M059J (cell line): ENCODE results near the gene CCDC13. TPM values are rescaled to one million over a fixed set of nuclear protein-coding genes. Genes with fewer than 3 reads are reported as not detected.

Experiments used
- DNase-seq: peaks from one replicate; pipeline ENCODE4 v3.0.0-alpha.2; 2012; ENCODE audit warnings: low read depth
- total RNA-seq: library from RNA; depleted of rRNA; stranded (reverse); fragments of >200 nt; shearing (Covaris generic); gene quantifications from 2 replicates; pipeline ENCODE4 v1.2.3, GENCODE V29; 2014

CCDC13 gene
- total RNA-seq, 1 experiment from 2014 or later = 0.62 TPM

DNA sequence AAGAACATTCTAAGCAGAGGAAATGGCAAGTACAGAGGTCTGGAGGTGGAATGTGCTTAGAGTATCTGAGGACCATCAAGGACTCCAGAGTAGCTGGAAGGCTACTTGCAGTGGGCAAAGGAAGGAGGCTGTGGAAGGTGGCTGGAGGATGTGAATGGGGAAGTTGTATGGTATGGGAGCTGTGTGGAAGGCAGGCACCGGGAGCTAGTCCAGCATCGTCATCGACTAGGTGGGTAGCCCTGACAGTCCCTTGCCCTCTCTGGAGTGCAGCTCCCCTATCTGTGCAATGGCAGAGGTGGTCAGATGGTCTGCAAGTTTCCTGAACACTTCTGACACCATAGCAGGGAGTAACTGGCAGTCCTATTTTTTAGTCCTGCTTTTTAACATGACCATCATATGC lies 19.3 kb downstream of the CCDC13 start:
- no peak for DNase-seq

DNA sequence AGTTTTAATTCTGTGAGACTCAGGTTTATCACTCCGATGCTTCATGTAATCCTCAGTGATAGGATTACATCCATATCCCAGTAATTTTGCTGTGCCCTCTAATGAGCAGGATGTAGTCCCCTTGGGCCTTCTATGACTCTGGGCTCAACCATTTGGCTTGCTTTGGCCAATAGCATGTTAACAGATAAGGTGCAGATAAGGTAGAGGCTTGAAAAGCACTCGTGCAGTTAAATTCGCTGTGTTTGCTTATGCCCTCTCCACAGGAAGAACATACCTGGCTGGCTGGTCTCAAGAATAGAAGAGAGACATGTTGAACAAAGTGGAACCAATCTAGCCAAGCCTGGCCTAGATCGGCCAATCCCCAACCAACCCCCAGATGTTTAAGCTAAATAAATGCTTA lies 20.1 kb downstream of the CCDC13 start:
- no peak for DNase-seq

DNA sequence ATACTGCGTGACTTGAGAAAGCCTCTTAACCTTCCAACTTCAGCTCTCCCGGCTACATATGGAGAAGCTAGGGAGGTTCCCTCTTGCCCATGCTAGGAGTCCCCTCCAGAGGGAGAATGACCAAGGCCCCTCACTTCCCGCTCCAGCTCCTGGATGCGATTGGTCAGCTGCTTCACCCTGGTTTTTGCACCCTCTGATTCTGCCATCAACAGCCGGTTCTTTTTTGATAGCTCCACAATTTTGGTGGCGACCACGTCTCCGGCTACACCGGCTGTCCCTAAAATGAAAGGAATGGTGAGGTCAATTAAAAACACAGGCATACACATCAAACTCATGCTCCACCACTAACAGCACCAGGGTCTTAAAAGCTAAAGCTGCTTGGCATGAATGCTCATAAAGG lies 20.6 kb downstream of the CCDC13 start:
- no peak for DNase-seq

DNA sequence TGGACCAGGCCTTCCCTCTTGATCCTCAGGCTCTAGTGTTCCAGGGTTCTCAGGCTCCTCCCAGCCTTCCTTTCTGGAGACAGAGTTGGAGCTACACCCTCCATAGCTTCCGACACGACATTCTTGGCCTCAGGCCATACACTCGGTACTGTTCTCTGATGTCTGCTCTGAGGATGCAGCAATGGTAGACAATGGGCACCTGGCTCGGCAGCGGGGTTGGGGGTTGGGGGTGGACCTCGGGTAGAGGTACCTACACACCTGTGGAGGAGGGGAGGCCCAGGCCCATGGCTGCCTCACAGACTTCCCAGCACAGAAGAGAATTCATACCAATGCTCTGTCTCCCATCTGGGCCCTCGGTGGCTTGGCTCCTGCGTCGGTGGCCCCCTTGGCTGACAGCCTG lies 21.4 kb downstream of the CCDC13 start:
- no peak for DNase-seq

DNA sequence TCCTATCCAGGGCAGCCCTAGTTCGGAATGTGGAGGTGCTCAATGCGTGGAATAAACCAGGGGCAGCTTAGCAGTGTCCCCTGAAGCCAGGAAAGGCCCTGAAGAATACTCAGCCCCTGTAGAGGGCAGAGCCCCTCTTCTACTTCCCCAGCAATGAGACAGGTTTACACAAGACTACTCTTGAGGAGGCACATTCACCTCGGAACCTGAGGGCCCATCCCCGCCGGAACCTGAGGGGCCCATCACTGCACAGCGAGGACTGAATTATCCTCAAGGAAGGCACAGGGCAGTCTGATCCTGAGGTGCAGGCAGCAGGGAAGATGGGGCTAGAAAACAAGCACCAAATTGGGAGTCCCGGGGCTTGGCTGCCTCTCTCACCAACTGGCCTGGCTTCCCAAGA lies 22.2 kb downstream of the CCDC13 start:
- DNase-seq = no peak

DNA sequence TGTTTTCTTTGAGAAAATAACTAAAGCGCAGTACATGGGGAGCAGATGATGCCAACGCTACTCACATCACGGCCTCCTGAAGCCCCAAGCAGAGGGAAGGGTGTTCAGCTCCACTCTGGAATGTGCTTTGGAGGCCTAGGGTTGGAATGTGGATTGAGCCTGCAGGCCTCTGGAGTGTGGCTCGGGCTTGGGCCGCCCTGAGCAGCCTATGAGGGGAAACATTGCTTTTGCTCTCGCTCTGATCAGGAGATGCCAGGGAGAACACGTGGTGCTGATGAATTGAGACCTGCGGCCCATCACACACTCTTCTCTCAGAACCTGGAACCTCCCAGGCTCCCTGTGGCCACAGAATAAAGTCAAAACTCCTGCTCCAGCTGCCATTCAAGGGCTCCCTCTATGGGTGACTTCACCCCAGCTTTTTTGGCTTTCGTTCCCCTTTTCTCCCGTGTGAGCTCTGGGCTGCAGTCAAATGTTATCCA lies 23.3 kb downstream of the CCDC13 start:
- DNase-seq = no peak

DNA sequence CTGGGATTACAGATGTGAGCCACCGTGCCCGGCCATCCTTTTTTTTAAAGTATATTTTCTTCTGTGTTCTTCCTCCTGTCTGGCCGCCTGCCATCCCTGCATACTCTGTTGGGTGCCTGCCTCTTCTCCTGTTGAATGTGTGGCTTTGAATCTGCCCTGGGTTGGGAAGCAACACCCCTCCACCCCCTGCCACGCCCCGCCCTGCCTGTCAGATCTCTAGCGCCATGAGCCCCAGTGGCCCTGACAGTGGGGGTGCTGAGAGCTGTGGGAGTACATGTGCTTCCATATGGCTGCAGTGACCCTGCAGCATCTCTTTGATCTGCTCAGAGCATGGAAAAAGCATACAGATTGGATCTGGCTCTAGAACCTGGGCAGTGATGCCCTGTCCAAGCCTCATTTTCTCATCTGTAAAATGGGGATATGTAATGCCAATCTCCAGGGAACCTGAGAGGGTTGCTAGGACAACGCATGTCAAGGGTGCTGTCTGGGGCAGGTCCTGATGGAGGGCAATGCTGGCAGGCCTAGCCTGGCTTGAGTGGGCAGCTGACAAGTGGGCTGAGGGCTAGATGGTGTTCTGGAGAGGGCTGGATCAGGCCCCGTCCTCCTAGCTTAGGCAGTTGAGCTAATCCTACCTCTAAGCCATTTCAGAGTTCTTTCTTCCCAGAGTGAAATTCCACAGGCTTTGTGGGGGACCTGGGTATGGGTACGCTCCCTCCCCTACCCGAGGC lies 23.9 kb downstream of the CCDC13 start:
- DNase-seq = no peak

DNA sequence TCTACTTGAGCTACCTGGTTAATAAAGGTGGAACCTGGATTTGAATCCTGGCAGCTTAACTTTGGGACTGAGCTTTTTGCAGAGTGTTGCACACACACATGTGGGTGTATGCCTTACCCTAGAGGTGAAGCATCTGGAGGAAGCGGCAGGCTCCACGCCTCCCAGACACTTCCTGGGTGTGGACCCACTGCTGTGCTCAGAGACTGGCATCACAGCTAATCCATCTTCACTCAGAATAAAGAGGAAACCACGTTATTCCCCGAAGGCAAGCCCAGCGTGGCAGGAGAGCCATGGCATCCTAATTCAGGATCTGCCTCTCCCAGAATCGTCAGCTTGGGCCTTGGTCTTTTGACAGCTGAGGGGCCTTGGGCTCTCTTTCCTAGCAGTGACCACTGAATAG lies 25.5 kb downstream of the CCDC13 start:
- no peak for DNase-seq

DNA sequence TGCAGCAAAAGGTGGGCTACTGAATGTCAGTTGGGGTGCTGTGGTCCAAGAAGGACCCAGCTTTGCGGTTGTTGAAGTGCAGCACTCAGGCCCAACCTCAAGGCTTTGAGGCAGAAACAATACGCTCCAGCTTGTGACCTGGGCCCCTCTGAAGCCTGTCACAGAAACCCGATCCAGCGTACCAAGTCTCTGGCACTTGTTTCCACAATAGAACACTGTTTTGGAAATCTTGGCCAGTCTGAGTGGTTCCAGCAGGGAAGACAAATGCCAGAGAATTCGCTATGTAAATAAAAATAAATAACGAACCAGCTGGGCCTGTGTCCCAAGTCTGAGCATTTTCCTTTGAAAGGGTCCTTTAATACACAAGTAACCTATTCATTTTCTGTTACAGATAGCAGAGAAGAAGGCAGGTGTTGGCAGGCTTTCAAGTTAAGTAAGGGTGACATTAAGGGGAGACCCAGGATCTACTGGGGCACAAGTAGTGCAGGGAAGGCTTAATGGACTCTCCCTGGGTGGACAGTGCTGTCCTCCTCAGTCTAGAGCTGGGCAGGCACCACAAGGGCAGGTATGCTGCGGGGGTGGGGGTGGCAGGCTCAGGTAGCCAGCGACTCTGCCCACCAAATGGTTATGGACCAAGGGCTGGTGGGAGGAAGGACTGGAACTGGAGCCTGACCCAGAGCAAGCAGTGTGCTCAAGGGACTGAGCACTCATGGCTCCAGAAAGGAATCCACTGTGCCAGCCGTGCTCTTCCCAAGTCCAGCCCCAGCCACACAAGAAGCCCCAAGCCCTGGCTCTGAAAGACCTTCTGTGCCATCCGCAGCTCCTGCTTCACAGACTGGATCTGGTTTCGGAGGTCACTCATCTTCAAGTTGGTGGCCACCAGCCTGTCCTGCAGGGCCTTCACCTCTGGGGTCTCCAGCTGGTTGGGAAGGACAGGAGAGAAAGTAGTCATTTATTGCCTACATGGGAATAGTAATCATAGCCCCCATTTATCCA lies 26.3 kb downstream of the CCDC13 start:
- DNase-seq = peak; percentile 30

DNA sequence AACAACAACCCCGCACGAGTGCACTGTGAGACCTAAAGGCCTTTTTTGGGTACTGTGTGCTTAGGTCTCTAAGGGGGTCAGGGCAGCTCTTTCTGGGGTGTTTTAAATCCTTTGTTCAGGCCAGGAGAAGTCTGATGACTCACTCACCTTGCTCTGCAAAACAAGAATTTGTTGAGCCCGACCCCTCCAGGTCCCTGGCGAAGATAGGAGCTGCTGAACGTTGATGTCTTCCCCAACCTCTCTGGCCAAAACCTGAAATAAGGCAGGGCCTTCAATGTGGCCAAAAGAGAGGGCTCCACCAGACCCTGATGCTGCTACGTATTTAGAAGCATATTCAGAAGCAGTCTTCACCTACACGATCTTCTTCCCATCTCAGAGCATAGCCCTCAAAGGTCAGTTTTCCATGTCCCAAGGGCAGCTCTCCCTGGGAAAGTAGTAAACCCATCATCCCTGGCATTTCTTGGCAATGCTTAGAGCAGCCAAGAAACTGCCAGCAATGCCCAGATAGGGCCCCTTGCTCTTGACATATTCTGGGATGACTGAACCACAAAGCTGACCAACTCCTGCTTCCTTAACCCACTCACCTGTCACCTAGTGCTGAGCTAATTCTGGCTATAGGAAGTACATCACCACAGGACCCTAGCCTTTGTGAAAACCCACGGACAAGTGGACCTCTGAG lies 27.1 kb downstream of the CCDC13 start:
- DNase-seq = no peak

DNA sequence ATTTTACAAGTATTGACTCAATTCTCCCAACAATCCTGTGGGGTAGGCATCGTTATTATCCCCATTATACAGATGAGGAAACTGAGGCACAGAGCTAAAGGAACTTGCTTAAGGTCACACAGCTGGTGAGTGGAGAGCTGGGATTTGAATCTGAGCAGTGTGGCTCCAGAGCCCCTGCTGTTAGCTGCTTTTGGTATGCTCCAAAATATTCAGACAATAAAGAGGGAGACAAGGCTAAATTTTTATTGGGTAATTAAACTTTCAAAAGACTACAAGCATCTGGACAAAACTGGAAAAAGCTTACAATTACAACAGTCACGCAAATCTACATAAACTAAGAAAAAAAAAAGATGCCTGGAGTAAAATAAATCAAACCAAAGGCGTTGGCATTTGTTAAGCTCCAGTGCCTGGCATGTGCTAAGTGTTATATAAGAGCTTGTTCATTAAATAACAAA lies 27.7 kb downstream of the CCDC13 start:
- no peak for DNase-seq

DNA sequence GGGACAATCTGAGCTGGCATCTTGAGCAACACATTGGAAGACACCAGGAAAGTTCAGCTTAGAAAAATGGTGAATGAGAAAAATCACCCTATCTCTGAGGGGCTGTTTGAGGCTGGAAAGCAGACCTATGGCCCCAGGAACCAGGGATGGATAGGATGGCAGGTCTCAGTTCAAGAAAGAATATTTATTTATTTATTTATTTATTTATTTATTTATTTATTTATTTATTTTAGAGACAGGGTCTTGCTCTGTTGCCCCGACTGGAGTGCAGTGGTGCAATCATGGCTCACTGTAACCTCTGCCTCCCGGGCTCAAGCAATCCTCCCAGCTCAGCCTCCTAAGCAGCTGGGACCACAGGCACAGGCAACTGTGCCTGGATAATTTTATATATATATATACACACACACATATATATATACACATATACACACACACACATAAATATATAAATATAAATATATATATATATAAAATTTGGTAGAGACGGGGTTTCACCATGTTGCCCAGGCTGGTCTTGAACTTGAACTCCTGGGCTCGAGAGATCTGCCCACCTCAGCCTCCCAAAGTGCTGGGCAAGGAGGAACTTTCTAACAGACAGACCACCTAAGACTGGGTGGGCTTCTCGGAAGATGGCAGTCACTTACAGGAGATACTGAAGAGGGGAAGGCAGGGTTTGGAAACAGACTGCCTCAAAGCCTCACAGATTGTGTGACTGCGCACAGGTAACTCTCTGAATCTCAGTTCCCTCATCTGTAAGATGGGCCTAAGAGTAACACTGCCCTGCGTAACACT lies 29.7 kb downstream of the CCDC13 start:
- DNase-seq = no peak

DNA sequence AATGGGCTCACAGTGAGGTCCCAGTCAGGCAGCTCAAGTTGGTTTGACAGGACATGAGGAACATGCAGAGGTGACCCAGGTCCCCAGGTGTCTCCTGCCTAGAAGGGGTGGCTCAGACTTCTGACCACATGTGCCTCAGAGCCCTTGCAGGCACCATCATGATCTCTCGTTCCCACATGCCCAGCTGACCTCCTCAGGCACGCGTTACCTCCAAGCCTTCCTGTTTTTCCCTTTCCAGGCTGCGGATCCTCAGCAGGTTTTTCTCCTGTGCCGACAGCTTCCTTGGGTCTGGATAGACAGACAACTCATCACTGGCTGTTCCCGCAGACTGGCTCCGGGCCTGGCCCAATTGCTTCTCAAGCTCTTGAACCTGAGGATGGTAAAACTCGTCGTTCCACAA lies 30.4 kb downstream of the CCDC13 start:
- no peak for DNase-seq

DNA sequence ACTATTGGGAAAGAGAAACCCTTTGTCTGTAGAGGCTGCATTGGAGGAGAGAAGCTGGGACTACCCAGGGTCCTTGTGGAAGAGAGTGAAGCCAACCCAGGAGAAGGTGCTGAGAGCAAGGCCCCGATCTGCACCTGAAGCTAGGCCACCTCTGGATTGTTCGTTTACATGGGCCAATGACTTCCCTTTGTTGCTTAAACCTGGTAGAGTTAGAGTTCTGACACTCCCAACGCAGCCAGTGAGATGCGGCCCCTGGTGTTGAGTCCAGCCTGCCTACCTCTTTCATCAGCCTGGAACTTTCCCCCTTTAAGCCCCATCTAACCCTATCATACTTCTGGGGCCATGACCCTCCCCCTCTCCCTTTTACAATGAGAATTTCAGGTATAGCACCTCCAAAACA lies 30.8 kb downstream of the CCDC13 start:
- DNase-seq = no peak

DNA sequence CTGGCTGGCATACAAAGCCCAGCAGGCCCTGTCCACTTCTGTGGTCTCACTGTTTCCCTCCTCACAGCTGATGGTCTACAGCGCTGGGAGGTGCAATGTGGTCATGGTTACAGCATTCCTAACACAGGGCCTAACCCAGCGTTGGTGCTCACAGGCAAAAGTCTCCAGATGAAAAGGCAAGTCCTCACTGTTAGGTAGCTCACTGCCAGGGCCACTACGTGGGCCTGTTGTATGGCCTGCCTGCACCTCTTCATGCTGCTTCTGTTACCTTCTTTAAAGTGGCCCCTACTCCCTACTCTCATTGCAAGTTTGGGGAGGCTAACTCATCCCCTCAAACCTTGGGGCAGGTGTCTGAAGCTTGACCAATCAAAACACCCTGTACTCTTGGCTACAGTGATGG lies 31.3 kb downstream of the CCDC13 start:
- DNase-seq = no peak

DNA sequence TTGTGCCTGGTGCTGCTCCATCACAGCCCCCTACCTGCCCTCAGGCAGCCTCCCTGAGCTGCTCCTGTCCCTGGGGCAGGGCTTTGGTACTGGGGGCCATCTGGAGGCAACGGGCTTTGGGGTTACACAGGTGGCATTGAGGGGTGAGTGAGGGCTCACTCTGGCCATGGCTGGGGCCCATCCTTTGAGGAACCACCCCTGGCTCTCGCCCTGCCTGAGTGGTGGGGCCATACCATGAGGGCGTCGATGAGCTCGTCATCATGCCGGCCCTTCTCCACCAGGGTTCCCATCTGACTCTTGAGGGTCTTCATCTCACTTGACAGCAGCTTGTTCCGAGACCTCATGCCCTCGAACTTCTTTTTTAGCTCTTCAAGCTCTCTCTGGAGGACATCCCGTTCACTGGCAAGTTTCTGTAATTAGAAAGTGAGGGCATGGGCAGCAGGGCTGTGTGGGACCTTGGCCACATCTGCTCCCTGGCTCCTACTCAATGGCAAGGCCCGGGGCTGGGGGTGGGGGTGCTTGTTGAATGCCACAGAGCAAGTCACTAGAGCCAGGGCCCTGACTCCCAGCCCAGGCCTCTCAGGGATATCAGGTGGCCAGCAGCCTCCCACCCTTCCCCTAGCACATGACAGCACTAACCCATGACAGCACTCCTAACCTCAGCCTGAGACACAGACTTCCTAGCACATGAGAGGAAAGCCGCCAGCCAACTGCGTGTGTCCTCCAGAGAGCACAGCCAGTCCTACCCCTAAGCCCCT lies 33.5 kb downstream of the CCDC13 start:
- DNase-seq = no peak

DNA sequence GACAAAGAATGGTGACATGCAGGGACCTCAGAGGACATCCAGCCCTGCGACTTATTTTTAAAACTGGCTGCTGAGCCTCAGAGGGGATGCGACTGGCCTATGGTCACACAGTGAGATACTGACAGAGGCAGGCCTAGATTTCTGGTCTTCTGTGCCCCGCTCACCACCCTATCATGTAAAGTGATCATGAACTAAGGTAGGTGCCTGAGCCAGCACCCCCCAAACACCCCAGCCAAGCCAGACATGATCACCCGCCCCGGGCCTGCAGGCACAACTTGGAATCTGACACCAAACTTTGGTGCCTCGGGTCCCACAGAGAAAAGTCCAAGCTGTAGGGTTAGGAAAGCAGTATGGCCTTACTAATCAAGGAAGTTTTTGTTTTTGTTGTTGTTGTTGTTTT lies 36.5 kb downstream of the CCDC13 start:
- no peak for DNase-seq

DNA sequence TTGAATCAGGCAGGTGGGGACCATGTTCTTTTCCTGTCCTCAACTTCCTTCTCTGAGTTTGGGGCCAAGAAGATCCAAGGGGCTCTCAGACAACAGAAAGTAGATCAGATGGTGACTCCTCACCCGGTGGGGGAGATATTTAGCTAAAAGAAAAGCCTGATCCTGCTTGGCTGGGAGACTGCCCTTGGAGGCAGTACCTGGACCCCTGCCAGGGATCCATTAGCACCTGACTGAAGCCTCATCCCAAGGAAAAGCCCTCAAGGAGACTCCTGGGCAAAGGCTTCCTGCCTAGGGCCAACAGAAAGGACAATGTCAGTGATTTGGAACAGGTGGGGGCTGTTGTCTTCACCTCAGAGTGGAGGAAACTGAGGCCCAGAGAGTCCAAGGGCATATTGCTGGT lies 37.0 kb downstream of the CCDC13 start:
- DNase-seq = no peak

DNA sequence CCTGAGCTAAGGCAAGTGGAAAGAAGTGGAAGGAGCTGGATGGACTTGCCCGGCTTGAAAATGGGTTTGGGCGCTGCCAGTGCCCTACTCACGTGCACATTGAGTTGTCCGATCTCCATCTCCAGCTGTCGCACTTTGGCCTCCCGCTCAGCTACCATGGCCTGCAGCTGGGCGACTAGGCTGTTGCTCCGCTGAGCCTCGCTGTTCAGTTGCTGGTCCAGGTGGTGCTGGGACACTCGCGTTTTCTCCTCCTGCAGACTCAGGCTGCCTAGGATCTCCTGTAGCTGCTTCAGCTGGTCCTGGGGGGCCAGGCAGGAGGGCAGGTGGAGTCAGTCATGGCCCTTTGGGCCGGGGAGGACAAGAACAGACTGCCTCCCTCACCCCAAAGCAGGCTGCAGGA lies 37.4 kb downstream of the CCDC13 start:
- no peak for DNase-seq

DNA sequence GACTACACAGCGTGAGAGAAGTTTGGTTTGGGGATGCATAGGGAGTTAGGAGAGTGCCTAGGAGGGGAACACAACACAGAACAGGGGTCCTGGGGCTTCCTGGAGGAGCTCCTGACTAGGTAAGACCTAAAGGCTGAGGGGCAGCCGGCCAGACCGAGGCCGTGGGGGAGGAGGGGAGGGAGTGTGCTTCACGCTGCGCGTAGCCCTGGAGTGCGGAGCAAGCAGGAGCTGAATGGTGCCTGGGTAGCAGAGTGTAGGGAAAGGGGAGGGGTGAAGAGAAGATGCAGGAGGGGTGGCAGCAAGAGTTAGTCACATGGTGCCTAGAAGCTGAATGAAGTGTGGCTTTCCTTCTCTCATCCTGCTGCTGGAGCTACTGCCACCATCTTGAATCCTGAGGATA lies 38.0 kb downstream of the CCDC13 start:
- no peak for DNase-seq
